Measurements from ENCODE around the gene NR2C2.

GRCh38 chr3:14911651-14912050, 35.7 kb upstream of the NR2C2 start:
- TF ChIP-seq CTCF (IDR thresholded peaks at IDR 0.05) = no peak
- no peak for TF ChIP-seq POLR2AphosphoS5 (IDR thresholded peaks at IDR 0.05)
- TF ChIP-seq POLR2A (IDR thresholded peaks at IDR 0.05) = no peak
